GM12892 (cell line): ENCODE data around the gene ACOX2.

Experiments
- POLR2A ChIP-seq: IDR thresholded peaks from 2 replicates; pipeline ENCODE4 v1.6.1; 2011; ENCODE audit warnings: low read depth, low read length, control low read depth
- TAF1 ChIP-seq: IDR thresholded peaks from 2 replicates; pipeline ENCODE4 v1.6.1; 2011; ENCODE audit warnings: low read depth, mild to moderate bottlenecking, control low read depth, low read length, borderline replicate concordance

DNA sequence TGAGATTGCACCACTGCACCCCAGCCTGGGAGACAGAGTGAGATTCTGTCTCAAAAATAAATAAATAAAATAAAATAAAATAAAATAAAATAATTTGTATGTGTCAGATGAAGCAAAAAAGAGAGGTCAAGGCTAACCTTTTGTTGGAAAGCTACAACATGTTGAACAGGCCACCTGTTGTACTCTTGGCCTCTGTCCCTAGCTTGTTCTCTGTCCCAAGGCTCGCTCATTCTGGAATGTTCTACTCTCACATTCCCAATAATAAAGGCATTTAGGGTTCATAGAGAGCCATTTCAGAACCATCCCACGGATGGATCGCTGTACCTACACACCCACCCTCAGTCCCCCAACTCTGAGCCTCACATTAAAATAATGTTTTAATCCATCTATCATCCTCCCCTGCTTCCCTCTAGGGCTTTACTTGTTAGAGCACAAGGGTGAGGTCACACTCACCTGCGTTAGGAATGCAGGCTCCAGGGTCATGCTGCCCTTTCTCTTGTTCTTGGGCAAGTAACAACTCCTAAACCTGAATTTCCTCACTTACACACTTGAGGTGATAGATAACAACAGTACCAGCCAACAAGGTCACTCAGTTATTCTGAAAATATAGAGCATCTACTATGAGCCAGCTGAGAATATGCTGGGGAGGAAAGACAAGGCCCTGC, 70.0 kb downstream of the ACOX2 start:
- no peak for TF ChIP-seq POLR2A
- TF ChIP-seq TAF1, result no peak
